ENCODE results near the gene SAMD10. TPM values are rescaled to one million over a fixed set of nuclear protein-coding genes. Genes with fewer than 3 reads are reported as not detected.

Gene SAMD10
- total RNA-seq = not detected in 2 replicates

DNA sequence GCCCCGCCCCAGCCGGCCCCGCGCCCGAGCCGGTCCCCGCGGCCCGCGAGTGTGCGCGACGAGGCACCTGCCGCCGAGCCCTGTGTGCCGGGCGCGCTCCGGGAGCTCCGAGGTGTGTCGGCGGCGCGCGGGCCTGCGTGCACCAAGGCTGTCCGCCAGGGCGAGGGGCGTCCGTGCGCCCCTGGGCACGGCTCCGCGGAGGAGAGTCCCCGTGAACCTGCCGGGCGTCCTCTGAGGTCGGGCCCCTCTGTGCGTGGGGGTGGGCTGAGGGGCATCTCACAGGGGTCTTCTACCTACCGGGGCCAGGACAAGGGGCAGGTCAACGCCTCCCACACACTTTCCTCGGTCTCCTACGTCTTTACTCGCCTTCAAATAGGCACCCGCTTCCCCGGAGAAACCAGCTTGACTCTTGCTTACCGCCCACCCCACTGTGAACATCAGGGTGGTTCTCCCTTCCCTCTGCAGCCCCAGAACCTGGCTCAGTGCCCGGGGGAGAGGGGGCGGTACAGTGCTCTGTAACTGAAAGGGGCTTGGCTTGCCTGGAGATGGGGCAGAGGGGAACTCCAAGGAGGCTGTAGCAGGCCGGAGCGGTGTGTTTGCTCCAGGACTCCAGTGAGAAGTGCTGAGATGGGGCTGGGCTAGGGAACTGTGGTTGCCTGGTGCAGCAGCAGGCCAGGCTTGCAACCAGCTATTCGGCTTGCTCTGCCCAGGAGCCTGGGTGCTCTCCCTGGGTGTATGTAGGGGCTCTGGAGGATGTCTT, at the start of gene SAMD10:
SAMD10 (minus strand) TSS at position 86 of the 760 bp plus-strand sequence. CDS start 175 bp downstream, outside the sequence.

GRCh38 chr20:63980806-63981728, 1.6 kb upstream of the SAMD10 start, which contains the start of gene PRPF6:
Gene PRPF6, plus strand, starts transcription at chr20:63981132. Its CDS starts 114 bp downstream, at chr20:63981246.

GRCh38 chr20:63969838-63970713, 9.4 kb downstream of the SAMD10 start, which contains the start of gene ZNF512B:
Gene ZNF512B, minus strand, starts transcription at chr20:63969930. Its CDS starts 1,980 bp downstream, at chr20:63967950.

GRCh38 chr20:63955827-63956663, 23.4 kb downstream of the SAMD10 start, which contains the start of gene UCKL1:
Gene UCKL1, minus strand, starts transcription at chr20:63956416. Its CDS starts 44 bp downstream, at chr20:63956372.

Other genes with a start within 250 kb of the SAMD10 start
- gene LIME1, start 243.0 kb downstream of the SAMD10 start, total RNA-seq = 1.1 and 2.9 TPM in 2 replicates
- gene SLC2A4RG, start 239.9 kb downstream of the SAMD10 start, total RNA-seq = 39.2 and 69.8 TPM in 2 replicates
- gene ZBTB46, start 148.4 kb downstream of the SAMD10 start, total RNA-seq = 3.0 and 6.2 TPM in 2 replicates
- gene ABHD16B, start 118.1 kb downstream of the SAMD10 start, total RNA-seq = not detected in 2 replicates
- gene TPD52L2, start 114.4 kb downstream of the SAMD10 start, total RNA-seq = 92.1 and 109 TPM in 2 replicates
- gene DNAJC5, start 84.5 kb downstream of the SAMD10 start, total RNA-seq = 33.3 and 34.3 TPM in 2 replicates
- gene UCKL1, start 23.2 kb downstream of the SAMD10 start, total RNA-seq = 9.9 and 12.8 TPM in 2 replicates
- 13.3 and 14.0 TPM in 2 replicates for gene ZNF512B, start 9.7 kb downstream of the SAMD10 start, total RNA-seq
- gene PRPF6, start 1.5 kb upstream of the SAMD10 start, total RNA-seq = 52.2 and 56.1 TPM in 2 replicates
- gene C20orf204, start 56.5 kb upstream of the SAMD10 start, total RNA-seq = 0.34 and 0.87 TPM in 2 replicates
- gene SOX18, start 70.0 kb upstream of the SAMD10 start, total RNA-seq = 1.7 and 3.2 TPM in 2 replicates
- 26.6 and 26.8 TPM in 2 replicates for gene TCEA2, start 83.6 kb upstream of the SAMD10 start, total RNA-seq
- 8.2 and 11.9 TPM in 2 replicates for gene RGS19, start 99.9 kb upstream of the SAMD10 start, total RNA-seq
- gene OPRL1, start 100.4 kb upstream of the SAMD10 start, total RNA-seq = 0.34 and 0.44 TPM in 2 replicates
- 2.1 TPM in 2 replicates for gene LKAAEAR1, start 104.8 kb upstream of the SAMD10 start, total RNA-seq
- not detected in 2 replicates for gene NPBWR2, start 127.9 kb upstream of the SAMD10 start, total RNA-seq
- not detected in 2 replicates for gene MYT1, start 184.8 kb upstream of the SAMD10 start, total RNA-seq